Hindlimb muscle (tissue), 1 donor: ENCODE measurements around the gene TJP3. TPM values are rescaled to one million over a fixed set of nuclear protein-coding genes. Genes with fewer than 3 reads are reported as not detected.

ENCODE experiments used
- DNase-seq: peaks from one replicate; pipeline ENCODE4 v3.0.0-alpha.2; 2013
- polyA plus RNA-seq: library from polyadenylated mRNA; unstranded; fragments of 120-200 nt; gene quantifications from one replicate; pipeline ENCODE4 v1.2.1, GENCODE V29; 2013; ENCODE audit not compliant: insufficient read length

The TJP3 gene
- polyA plus RNA-seq, 1 donor, result not detected

GRCh38 chr19:3785938-3786824, 78.0 kb downstream of the TJP3 start, which contains the start of gene MATK:
TSS of gene MATK (minus strand) at chr19:3786381. CDS start at chr19:3785135, 1,246 bp downstream.
- no peak for DNase-seq

- DNase-seq, result no peak
Measured at GRCh38 chr19:3788996-3789778, 81.0 kb downstream of the TJP3 start.

GRCh38 chr19:3790209-3790734, 82.1 kb downstream of the TJP3 start:
- no peak for DNase-seq

GRCh38 chr19:3790941-3791340, 82.8 kb downstream of the TJP3 start:
- no peak for DNase-seq

- no peak for DNase-seq
Measured at GRCh38 chr19:3792114-3792513, 83.9 kb downstream of the TJP3 start.

- DNase-seq, result no peak
Measured at GRCh38 chr19:3793799-3794198, 85.6 kb downstream of the TJP3 start.

- DNase-seq, result no peak
Measured at GRCh38 chr19:3796358-3796757, 88.2 kb downstream of the TJP3 start.

- DNase-seq, result no peak
Measured at GRCh38 chr19:3798137-3798536, 90.0 kb downstream of the TJP3 start.

Other genes with a start within 250 kb of the TJP3 start
- not detected for gene SMIM24, start 227.9 kb upstream of the TJP3 start, polyA plus RNA-seq
- not detected for gene SMIM44, start 224.9 kb upstream of the TJP3 start, polyA plus RNA-seq
- 10.3 TPM for gene DOHH, start 207.7 kb upstream of the TJP3 start, polyA plus RNA-seq
- 38.9 TPM for gene FZR1, start 202.1 kb upstream of the TJP3 start, polyA plus RNA-seq
- gene TEKTIP1, start 169.2 kb upstream of the TJP3 start, polyA plus RNA-seq, result 3.5 TPM
- gene MFSD12, start 150.8 kb upstream of the TJP3 start, polyA plus RNA-seq, result 31.0 TPM
- 36.5 TPM for gene HMG20B, start 135.4 kb upstream of the TJP3 start, polyA plus RNA-seq
- gene GIPC3, start 122.9 kb upstream of the TJP3 start, polyA plus RNA-seq, result 2.1 TPM
- 3.4 TPM for gene TBXA2R, start 101.5 kb upstream of the TJP3 start, polyA plus RNA-seq
- 25.3 TPM for gene CACTIN, start 81.6 kb upstream of the TJP3 start, polyA plus RNA-seq
- 22.4 TPM for gene PIP5K1C, start 7.9 kb upstream of the TJP3 start, polyA plus RNA-seq
- gene APBA3, start 53.3 kb downstream of the TJP3 start, polyA plus RNA-seq, result 20.4 TPM
- gene MRPL54, start 54.3 kb downstream of the TJP3 start, polyA plus RNA-seq, result 27.5 TPM
- gene RAX2, start 63.8 kb downstream of the TJP3 start, polyA plus RNA-seq, result not detected
- 2.7 TPM for gene MATK, start 78.0 kb downstream of the TJP3 start, polyA plus RNA-seq
- gene ZFR2, start 160.7 kb downstream of the TJP3 start, polyA plus RNA-seq, result not detected
- 1.8 TPM for gene ATCAY, start 172.3 kb downstream of the TJP3 start, polyA plus RNA-seq
- 298 TPM for gene NMRK2, start 224.7 kb downstream of the TJP3 start, polyA plus RNA-seq